ENCODE results near the gene OR14A16.

GRCh38 chr1:247862756-247863155 lies 38.8 kb upstream of the OR14A16 start:
- no peak for TF ChIP-seq CTCF (IDR thresholded peaks at IDR 0.05; ENCODE audit: low read depth, low read length, missing input control)
- TF ChIP-seq RAD21 (IDR thresholded peaks at IDR 0.05): no peak
- TF ChIP-seq TAF1 (conservative IDR thresholded peaks at IDR 0.05): no peak
- no peak for TF ChIP-seq GABPA (IDR thresholded peaks at IDR 0.05 in 1 of 2, conservative IDR thresholded peaks at IDR 0.05 in 1 of 2)
- TF ChIP-seq ATF3 (IDR thresholded peaks at IDR 0.05): no peak
- no peak for TF ChIP-seq FOXA2 (IDR thresholded peaks at IDR 0.05)
- no peak for TF ChIP-seq RXRA (IDR thresholded peaks at IDR 0.05)
- no peak for TF ChIP-seq EGR1 (IDR thresholded peaks at IDR 0.05; ENCODE audit: low read depth in 2 of 2)
- no peak for TF ChIP-seq YY1 (IDR thresholded peaks at IDR 0.05)
- TF ChIP-seq REST (IDR thresholded peaks at IDR 0.05): no peak
- no peak for TF ChIP-seq MAX (IDR thresholded peaks at IDR 0.05)

All from liver (tissue), 3 donors.